Stimulated activated CD4-positive, alpha-beta T cell treated with anti-CD3 and anti-CD28 coated beads, TNF-alpha, amount 100 ng/mL, for 24 hours (primary cell): ENCODE measurements around the gene FAM135A.

Experiments
- DNase-seq, 3 experiments: peaks; one replicate each; pipeline ENCODE4 v3.0.0-alpha.2; 2020; ENCODE audit warnings: low read depth in 3 of 3

Gene FAM135A

GRCh38 chr6:70413114-70413991 lies at the start of gene FAM135A:
Gene FAM135A, plus strand, starts transcription at chr6:70413508. Its CDS starts 14,835 bp downstream, at chr6:70428343.
- peak; percentile 86 to 96 (median 88) for DNase-seq

GRCh38 chr6:70363741-70364493 lies 49.4 kb upstream of the FAM135A start:
- no peak for DNase-seq

GRCh38 chr6:70369332-70369950 lies 43.9 kb upstream of the FAM135A start:
- peak; percentile 26 to 52 (median 36) for DNase-seq

GRCh38 chr6:70370496-70370895 lies 42.8 kb upstream of the FAM135A start:
- no peak for DNase-seq

- no peak for DNase-seq
These were observed 41.7 kb upstream of the FAM135A start for GRCh38 chr6:70371454-70372105.

- no peak for DNase-seq
These were observed 38.1 kb upstream of the FAM135A start for GRCh38 chr6:70375166-70375565.

- no peak for DNase-seq
These were observed 37.4 kb upstream of the FAM135A start for GRCh38 chr6:70375882-70376281.

- DNase-seq, result no peak
These were observed 36.7 kb upstream of the FAM135A start for GRCh38 chr6:70376628-70377027.

GRCh38 chr6:70377372-70377771 lies 35.9 kb upstream of the FAM135A start:
- DNase-seq, result no peak

- DNase-seq, result no peak
These were observed 33.8 kb upstream of the FAM135A start for GRCh38 chr6:70379473-70380013.

- no peak for DNase-seq
These were observed 33.1 kb upstream of the FAM135A start for GRCh38 chr6:70380252-70380651.

- no peak for DNase-seq
These were observed 32.4 kb upstream of the FAM135A start for GRCh38 chr6:70380771-70381416.

GRCh38 chr6:70381417-70381782 lies 31.9 kb upstream of the FAM135A start:
- DNase-seq, result no peak

- DNase-seq, result no peak
These were observed 27.4 kb upstream of the FAM135A start for GRCh38 chr6:70385901-70386300.

GRCh38 chr6:70388814-70389213 lies 24.5 kb upstream of the FAM135A start:
- no peak for DNase-seq

- DNase-seq, result no peak
These were observed 24.0 kb upstream of the FAM135A start for GRCh38 chr6:70389261-70389660.

GRCh38 chr6:70390067-70390466 lies 23.2 kb upstream of the FAM135A start:
- DNase-seq, result no peak

- DNase-seq, result no peak
These were observed 21.8 kb upstream of the FAM135A start for GRCh38 chr6:70391492-70391891.

- no peak for DNase-seq
These were observed 18.6 kb upstream of the FAM135A start for GRCh38 chr6:70394518-70395300.

GRCh38 chr6:70395301-70395672 lies 18.0 kb upstream of the FAM135A start:
- no peak for DNase-seq
